ENCODE data around the gene GIT1. TPM values are rescaled to one million over a fixed set of nuclear protein-coding genes. Genes with fewer than 3 reads are reported as not detected.

The GIT1 gene
- total and polyA plus RNA-seq, 2 of the 13 experiments (the other 11 are each of a cell fraction or from before 2014, with no cell fraction given), result 14.2 to 30.8 TPM

DNA sequence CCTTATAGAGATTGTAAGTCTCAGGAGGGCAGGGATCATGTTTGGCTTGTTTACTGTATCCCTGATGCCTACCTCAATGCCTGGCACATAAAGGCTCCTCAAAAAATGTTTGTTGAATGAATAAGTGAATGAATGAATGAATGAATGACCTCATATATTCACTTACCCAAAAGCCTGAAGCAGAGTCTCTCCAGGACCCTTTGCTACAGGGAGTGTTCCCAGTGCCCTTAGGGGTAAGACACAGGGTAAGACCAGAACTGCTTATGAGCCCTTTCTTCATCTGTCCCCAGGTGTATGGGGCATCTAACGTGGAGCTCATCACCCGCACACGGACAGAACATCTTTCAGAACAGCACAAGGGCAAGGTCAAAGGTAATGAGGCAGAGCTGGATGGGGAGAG, 20.9 kb upstream of the GIT1 start:
- TF ChIP-seq ARNT2 (CRISPR knock-in tag; IDR thresholded peaks at IDR 0.05; ENCODE audit: low read depth) (no peak), HMGA1 (CRISPR knock-in tag; conservative IDR thresholded peaks at IDR 0.05) (no peak)
- WGBS (ENCODE audit: low lambda C conversion rate), result 43% methylated on average over 3 of the region's 3 CpGs
- Histone ChIP-seq H3K79me2 (ENCODE audit: insufficient read depth, low read length) (no peaks in the 10 kb centered on the region), H3K4me2 (ENCODE audit: low read depth, low read length) (no peak overlapping the region), H3K4me3 (replicated peaks in 1 of 3; ENCODE audit: insufficient read depth in 1 of 3, low read depth in 2 of 3, low read length in 3 of 3) (no peak overlapping the region), H2AFZ (ENCODE audit: low read length) (no peak overlapping the region), H3K27ac (ENCODE audit: extremely low read length, insufficient read depth, low read length) (no peak overlapping the region), H3K9ac (ENCODE audit: insufficient read depth, low read depth, low read length) (no peak overlapping the region), H4K20me1 (ENCODE audit: insufficient read depth, low read length) (no peaks in the 10 kb centered on the region), H3K9me3 (ENCODE audit: low read length) (no peaks in the 10 kb centered on the region), H3K27me3 (ENCODE audit: control insufficient read depth in 1 of 2, insufficient read depth in 2 of 2, low read length in 2 of 2) (peaks cover 6 to 19% of the 10 kb centered on the region in 2 experiments; a peak in 4 of 5 replicates), H3K4me1 (ENCODE audit: insufficient read depth, low read length) (peaks cover 27% of the 10 kb centered on the region), H3K36me3 (replicated peaks in 1 of 2; ENCODE audit: control insufficient read depth in 1 of 2, insufficient read depth in 2 of 2, low read length in 2 of 2) (no peaks in the 10 kb centered on the region)
- ChIA-PET POLR2A (no interaction called here), CTCF (ENCODE audit: low intra/inter-chr PET ratio, low total read pairs) (no interaction called here)
- ATAC-seq (no peak), DNase-seq (ENCODE audit: low spot score) (no peak), FAIRE-seq (no peak)
- no TSS peak for BruUV-seq (replicated peaks)
- in situ Hi-C loops (cut with HindIII; ENCODE audit: extremely low pct_ligation_motif_present, low pct_unique_long_range_greater_than_20kb), result no loop called here
- intact Hi-C loops (cut with micrococcal nuclease; ENCODE audit: unreplicated experiment), result no loop called here

DNA sequence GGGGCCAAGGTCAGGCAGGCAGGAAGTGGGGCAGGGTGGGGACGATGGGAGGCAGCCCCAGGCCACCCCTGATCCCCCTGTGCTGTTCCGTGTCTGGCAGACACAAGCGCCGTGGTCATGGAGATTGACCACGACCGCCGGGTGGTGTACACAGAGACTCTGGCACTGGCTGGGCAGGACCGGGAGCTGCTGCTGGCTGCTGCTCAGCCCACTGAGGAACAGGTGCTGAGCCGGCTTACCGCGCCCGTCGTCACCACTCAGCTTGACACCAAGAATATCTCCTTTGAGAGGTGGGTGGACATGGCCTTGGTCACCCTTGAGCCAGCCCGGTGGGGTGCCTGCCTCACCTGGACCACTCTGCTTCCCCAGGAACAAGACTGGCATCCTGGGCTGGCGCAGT, 19.5 kb upstream of the GIT1 start:
- H3K79me2 ChIP-seq (ENCODE audit: insufficient read depth, low read length), result no peaks in the 10 kb centered on the region
- peaks cover 13% of the 10 kb centered on the region for H3K4me1 ChIP-seq (ENCODE audit: insufficient read depth, low read length)
- no peak overlapping the region for H2AFZ ChIP-seq (ENCODE audit: low read length)
- CTCF ChIA-PET (ENCODE audit: low intra/inter-chr PET ratio, low total read pairs), result no interaction called here
- in situ Hi-C loops (cut with HindIII; ENCODE audit: extremely low pct_ligation_motif_present, low pct_unique_long_range_greater_than_20kb), result no loop called here
- no peak overlapping the region for H3K4me3 ChIP-seq (replicated peaks in 1 of 3; ENCODE audit: insufficient read depth in 1 of 3, low read depth in 2 of 3, low read length in 3 of 3)
- FAIRE-seq, result no peak
- POLR2A ChIA-PET, result no interaction called here
- H3K4me2 ChIP-seq (ENCODE audit: low read depth, low read length), result no peak overlapping the region; the same call in 1 of the 2 replicates
- no peak overlapping the region for H3K27ac ChIP-seq (ENCODE audit: extremely low read length, insufficient read depth, low read length)
- DNase-seq (ENCODE audit: low spot score), result no peak
- intact Hi-C loops (cut with micrococcal nuclease; ENCODE audit: unreplicated experiment), result no loop called here
- H3K9ac ChIP-seq (ENCODE audit: insufficient read depth, low read depth, low read length), result no peak overlapping the region
- 90% methylated on average over 6 of the region's 15 CpGs for WGBS (ENCODE audit: low lambda C conversion rate)
- BruUV-seq (replicated peaks), result no TSS peak
- H3K9me3 ChIP-seq (ENCODE audit: low read length), result no peaks in the 10 kb centered on the region
- H4K20me1 ChIP-seq (ENCODE audit: insufficient read depth, low read length), result no peaks in the 10 kb centered on the region
- no peaks in the 10 kb centered on the region for H3K36me3 ChIP-seq (replicated peaks in 1 of 2; ENCODE audit: control insufficient read depth in 1 of 2, insufficient read depth in 2 of 2, low read length in 2 of 2)
- ATAC-seq, result no peak
- H3K27me3 ChIP-seq (ENCODE audit: control insufficient read depth in 1 of 2, insufficient read depth in 2 of 2, low read length in 2 of 2), result peaks cover 6 to 9% of the 10 kb centered on the region in 2 experiments; a peak in 3 of 5 replicates
- TF ChIP-seq, protein P1, sequence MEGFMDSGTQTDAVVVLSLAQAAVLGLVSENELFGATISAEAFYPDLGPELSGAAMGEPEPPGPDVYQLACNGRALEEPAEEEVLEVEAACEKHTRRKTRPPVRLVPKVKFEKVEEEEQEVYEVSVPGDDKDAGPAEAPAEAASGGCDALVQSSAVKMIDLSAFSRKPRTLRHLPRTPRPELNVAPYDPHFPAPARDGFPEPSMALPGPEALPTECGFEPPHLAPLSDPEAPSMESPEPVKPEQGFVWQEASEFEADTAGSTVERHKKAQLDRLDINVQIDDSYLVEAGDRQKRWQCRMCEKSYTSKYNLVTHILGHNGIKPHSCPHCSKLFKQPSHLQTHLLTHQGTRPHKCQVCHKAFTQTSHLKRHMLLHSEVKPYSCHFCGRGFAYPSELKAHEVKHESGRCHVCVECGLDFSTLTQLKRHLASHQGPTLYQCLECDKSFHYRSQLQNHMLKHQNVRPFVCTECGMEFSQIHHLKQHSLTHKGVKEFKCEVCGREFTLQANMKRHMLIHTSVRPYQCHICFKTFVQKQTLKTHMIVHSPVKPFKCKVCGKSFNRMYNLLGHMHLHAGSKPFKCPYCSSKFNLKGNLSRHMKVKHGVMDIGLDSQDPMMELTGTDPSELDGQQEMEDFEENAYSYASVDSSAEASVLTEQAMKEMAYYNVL (CRISPR knock-in tag; IDR thresholded peaks at IDR 0.05; ENCODE audit: borderline replicate concordance), result no peak
- TF ChIP-seq NFE2 (CRISPR knock-in tag; IDR thresholded peaks at IDR 0.05), result no peak
- TF ChIP-seq ZNF143 (CRISPR knock-in tag; IDR thresholded peaks at IDR 0.05), result no peak
- no peak for TF ChIP-seq PCBP1 (IDR thresholded peaks at IDR 0.05; ENCODE audit: borderline replicate concordance, low read depth, low read length)
- TF ChIP-seq IRF2 (CRISPR knock-in tag; IDR thresholded peaks at IDR 0.05), result no peak
- TF ChIP-seq, protein P2, sequence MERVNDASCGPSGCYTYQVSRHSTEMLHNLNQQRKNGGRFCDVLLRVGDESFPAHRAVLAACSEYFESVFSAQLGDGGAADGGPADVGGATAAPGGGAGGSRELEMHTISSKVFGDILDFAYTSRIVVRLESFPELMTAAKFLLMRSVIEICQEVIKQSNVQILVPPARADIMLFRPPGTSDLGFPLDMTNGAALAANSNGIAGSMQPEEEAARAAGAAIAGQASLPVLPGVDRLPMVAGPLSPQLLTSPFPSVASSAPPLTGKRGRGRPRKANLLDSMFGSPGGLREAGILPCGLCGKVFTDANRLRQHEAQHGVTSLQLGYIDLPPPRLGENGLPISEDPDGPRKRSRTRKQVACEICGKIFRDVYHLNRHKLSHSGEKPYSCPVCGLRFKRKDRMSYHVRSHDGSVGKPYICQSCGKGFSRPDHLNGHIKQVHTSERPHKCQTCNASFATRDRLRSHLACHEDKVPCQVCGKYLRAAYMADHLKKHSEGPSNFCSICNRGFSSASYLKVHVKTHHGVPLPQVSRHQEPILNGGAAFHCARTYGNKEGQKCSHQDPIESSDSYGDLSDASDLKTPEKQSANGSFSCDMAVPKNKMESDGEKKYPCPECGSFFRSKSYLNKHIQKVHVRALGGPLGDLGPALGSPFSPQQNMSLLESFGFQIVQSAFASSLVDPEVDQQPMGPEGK (CRISPR knock-in tag; IDR thresholded peaks at IDR 0.05), result no peak
- TF ChIP-seq, protein P3, sequence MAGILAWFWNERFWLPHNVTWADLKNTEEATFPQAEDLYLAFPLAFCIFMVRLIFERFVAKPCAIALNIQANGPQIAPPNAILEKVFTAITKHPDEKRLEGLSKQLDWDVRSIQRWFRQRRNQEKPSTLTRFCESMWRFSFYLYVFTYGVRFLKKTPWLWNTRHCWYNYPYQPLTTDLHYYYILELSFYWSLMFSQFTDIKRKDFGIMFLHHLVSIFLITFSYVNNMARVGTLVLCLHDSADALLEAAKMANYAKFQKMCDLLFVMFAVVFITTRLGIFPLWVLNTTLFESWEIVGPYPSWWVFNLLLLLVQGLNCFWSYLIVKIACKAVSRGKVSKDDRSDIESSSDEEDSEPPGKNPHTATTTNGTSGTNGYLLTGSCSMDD (CRISPR knock-in tag; IDR thresholded peaks at IDR 0.05), result no peak
- TF ChIP-seq, protein P4, sequence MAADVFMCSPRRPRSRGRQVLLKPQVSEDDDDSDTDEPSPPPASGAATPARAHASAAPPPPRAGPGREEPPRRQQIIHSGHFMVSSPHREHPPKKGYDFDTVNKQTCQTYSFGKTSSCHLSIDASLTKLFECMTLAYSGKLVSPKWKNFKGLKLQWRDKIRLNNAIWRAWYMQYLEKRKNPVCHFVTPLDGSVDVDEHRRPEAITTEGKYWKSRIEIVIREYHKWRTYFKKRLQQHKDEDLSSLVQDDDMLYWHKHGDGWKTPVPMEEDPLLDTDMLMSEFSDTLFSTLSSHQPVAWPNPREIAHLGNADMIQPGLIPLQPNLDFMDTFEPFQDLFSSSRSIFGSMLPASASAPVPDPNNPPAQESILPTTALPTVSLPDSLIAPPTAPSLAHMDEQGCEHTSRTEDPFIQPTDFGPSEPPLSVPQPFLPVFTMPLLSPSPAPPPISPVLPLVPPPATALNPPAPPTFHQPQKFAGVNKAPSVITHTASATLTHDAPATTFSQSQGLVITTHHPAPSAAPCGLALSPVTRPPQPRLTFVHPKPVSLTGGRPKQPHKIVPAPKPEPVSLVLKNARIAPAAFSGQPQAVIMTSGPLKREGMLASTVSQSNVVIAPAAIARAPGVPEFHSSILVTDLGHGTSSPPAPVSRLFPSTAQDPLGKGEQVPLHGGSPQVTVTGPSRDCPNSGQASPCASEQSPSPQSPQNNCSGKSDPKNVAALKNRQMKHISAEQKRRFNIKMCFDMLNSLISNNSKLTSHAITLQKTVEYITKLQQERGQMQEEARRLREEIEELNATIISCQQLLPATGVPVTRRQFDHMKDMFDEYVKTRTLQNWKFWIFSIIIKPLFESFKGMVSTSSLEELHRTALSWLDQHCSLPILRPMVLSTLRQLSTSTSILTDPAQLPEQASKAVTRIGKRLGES (CRISPR knock-in tag; IDR thresholded peaks at IDR 0.05; ENCODE audit: borderline replicate concordance), result no peak
- TF ChIP-seq SNRNP70 (IDR thresholded peaks at IDR 0.05; ENCODE audit: low read depth, low read length), result no peak
